ENCODE results near the gene GSTCD.

GSTCD gene

GRCh38 chr4:105894660-105895582 is 186.3 kb downstream of the GSTCD start, which contains the start of gene NPNT:
Gene NPNT, plus strand, starts transcription at chr4:105895471. Its CDS starts 182 bp downstream, at chr4:105895653.
- peak; percentile 2 for DNase-seq

- peak; percentile 32 for DNase-seq
Observed at GRCh38 chr4:105895583-105896460, 187.2 kb downstream of the GSTCD start.

DNA sequence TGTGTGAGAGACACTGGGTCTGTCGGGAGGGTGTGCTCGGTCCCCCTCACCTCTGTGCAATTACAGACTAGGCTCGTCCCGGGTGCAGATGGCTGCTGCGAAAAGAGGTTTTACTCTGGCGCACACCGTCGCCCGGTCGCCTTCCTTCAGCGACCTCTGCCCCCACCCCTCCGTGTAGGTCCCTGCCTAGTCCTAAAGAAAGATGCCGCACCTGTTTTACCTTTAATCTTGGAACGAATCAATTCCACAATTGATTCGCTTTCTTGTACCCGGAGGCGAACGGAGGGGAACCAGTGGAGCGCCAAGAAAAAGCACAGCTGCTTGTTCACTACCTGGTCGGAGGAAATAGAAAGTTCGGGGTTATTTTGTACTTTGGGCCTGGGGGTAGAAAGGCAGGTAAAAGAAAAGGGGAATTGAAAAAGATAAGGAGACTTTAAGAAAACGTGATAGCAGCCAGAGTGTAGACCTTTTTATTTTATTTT is 187.9 kb downstream of the GSTCD start:
- no peak for DNase-seq
